K562 (cell line): ENCODE results near the gene CCP110. TPM values are rescaled to one million over a fixed set of nuclear protein-coding genes. Genes with fewer than 3 reads are reported as not detected.

Source experiments
- ATAC-seq: fragments of 200-7000 bp; cut with Tn5 transposase; 3 replicates; pipeline ENCODE4 v1.9.1; 2020; ENCODE audit warnings: moderate library complexity
- BruUV-seq: library from RNA; stranded (reverse); fragments of 400-500 nt; replicated peaks from 2 replicates; lab custom pipeline; 2021; lab: Mats Ljungman, UMichigan
- CTCF ChIA-PET: fragments of 300-600 bp; formaldehyde crosslinking; extraction: SDS; loops from one replicate; lab custom pipeline; 2021; ENCODE audit warnings: low intra/inter-chr PET ratio; lab: Yijun Ruan, JAX
- POLR2A ChIA-PET: fragments of 300-600, 350-650 bp; sonication (Branson Sonifier 250); formaldehyde crosslinking; extraction: SDS; loops from one replicate; lab custom pipeline; 2021; ENCODE audit warnings: antibody characterized with exemption, inconsistent platforms; lab: Yijun Ruan, JAX
- DNase-seq, 4 experiments: peaks; one replicate each; pipeline versions ENCODE4 v3.0.0 to v3.0.0-alpha.2; 2011 to 2018; ENCODE audit warnings: low spot score in 3 of 4, mixed read lengths in 3 of 4; ENCODE audit errors: extremely low read depth in 1 of 4
- FAIRE-seq: peaks from 2 replicates; lab custom pipeline; 2011; peaks lifted over from hg19 to GRCh38; lab: Jason Lieb, UNC
- H2AFZ ChIP-seq: 2 replicates; pipeline ENCODE4 v1.6.0; 2011; ENCODE audit warnings: low read depth, low read length, control low read depth, inconsistent platforms
- H3K27ac ChIP-seq: fragments of 200-600 bp; 3 replicates; pipeline ENCODE4 v1.8.0; 2011; ENCODE audit warnings: low read depth, mild to moderate bottlenecking, control low read depth, inconsistent platforms, low read length, moderate library complexity, mixed read lengths; ENCODE audit errors: extremely low read depth
- H3K27me3 ChIP-seq, 2 experiments: fragments of 300-600 bp in 1 of 2; 2 replicates in 1 of 2; 3 replicates in 1 of 2; pipeline versions ENCODE4 v1.6.0 to v1.8.0; 2011; ENCODE audit warnings: inconsistent platforms in 2 of 2, low read length in 2 of 2, mild to moderate bottlenecking in 1 of 2, mixed read lengths in 1 of 2, moderate library complexity in 1 of 2; ENCODE audit not compliant: control insufficient read depth in 2 of 2, insufficient read depth in 2 of 2
- H3K36me3 ChIP-seq: fragments of 300-600 bp; 3 replicates; pipeline ENCODE4 v1.8.0; 2011; ENCODE audit warnings: mild to moderate bottlenecking, low read length, inconsistent platforms; ENCODE audit not compliant: control insufficient read depth, insufficient read depth
- H3K4me1 ChIP-seq, 2 experiments: fragments of 200-600 bp in 1 of 2; replicated peaks in 1 of 2; 2 replicates in 1 of 2; 3 replicates in 1 of 2; pipeline versions ENCODE4 v1.5.1 to v1.8.0; 2011; ENCODE audit warnings: inconsistent platforms in 2 of 2, low read length in 2 of 2, mild to moderate bottlenecking in 1 of 2, mixed read lengths in 1 of 2, moderate library complexity in 1 of 2; ENCODE audit not compliant: control insufficient read depth in 2 of 2, insufficient read depth in 2 of 2
- H3K4me2 ChIP-seq: 2 replicates; pipeline ENCODE4 v1.6.1; 2011; ENCODE audit warnings: low read length, control low read depth, inconsistent platforms, mixed read lengths; ENCODE audit not compliant: insufficient read depth
- H3K4me3 ChIP-seq: fragments of 200-600 bp; sonication (generic), shearing (Covaris generic); 2 replicates; pipeline ENCODE4 v1.5.1; 2016; ENCODE audit warnings: control low read depth, inconsistent platforms
- H3K79me2 ChIP-seq: fragments of 200-600 bp; 3 replicates; pipeline ENCODE4 v1.8.0; 2011; ENCODE audit warnings: low read length, inconsistent platforms; ENCODE audit not compliant: control insufficient read depth, insufficient read depth
- H3K9ac ChIP-seq, 2 experiments: 2 replicates each; pipeline versions ENCODE4 v1.6.0 to v1.6.1; 2011; ENCODE audit warnings: low read depth in 2 of 2, low read length in 2 of 2, control low read depth in 1 of 2, inconsistent platforms in 1 of 2, mild to moderate bottlenecking in 1 of 2, mixed read lengths in 1 of 2; ENCODE audit not compliant: insufficient read depth in 1 of 2
- H3K9me1 ChIP-seq: one replicate; pipeline ENCODE4 v1.6.0; 2011; ENCODE audit warnings: inconsistent platforms, mild to moderate bottlenecking, low read length, moderate library complexity; ENCODE audit not compliant: control insufficient read depth, insufficient read depth
- H3K9me3 ChIP-seq: replicated peaks from 2 replicates; pipeline ENCODE4 v1.5.1; 2011; ENCODE audit warnings: low read depth, low read length, inconsistent platforms; ENCODE audit not compliant: control insufficient read depth, insufficient read depth
- H4K20me1 ChIP-seq: replicated peaks from 2 replicates; pipeline ENCODE4 v1.6.1; 2011; ENCODE audit warnings: low read length, inconsistent platforms, mixed read lengths; ENCODE audit not compliant: control insufficient read depth, insufficient read depth
- BCOR ChIP-seq: fragments of 450-650 bp; IDR thresholded peaks from 2 replicates; pipeline ENCODE4 v1.6.1; 2016
- GABPA ChIP-seq: fragments of 200-800 bp; sonication (Bioruptor generic); conservative IDR thresholded peaks from 2 replicates; pipeline ENCODE4 v1.6.1; 2016; ENCODE audit warnings: low read depth, missing genetic modification characterization, missing compliant biosample characterization
- GATA2 ChIP-seq: sonication (generic); formaldehyde crosslinking; IDR thresholded peaks from 2 replicates; pipeline ENCODE4 v1.4.0; 2020; ENCODE audit warnings: mild to moderate bottlenecking, missing genetic modification reagents
- HOXB6 ChIP-seq: fragments of 250-450 bp; sonication (Bioruptor Pico); IDR thresholded peaks from 2 replicates; pipeline ENCODE4 v1.5.1; 2022; ENCODE audit warnings: mild to moderate bottlenecking, borderline replicate concordance
- PHB ChIP-seq: fragments of 250-450 bp; sonication (Bioruptor Pico); IDR thresholded peaks from 2 replicates; pipeline ENCODE4 v1.5.0; 2021
- PHTF2 ChIP-seq: fragments of 250-450 bp; sonication (Bioruptor Pico); IDR thresholded peaks from 2 replicates; pipeline ENCODE4 v1.5.0; 2021; ENCODE audit warnings: mild to moderate bottlenecking
- RBM17 ChIP-seq: fragments of 200-400 bp; formaldehyde crosslinking; IDR thresholded peaks from 2 replicates; pipeline ENCODE4 v1.6.1; 2017; ENCODE audit warnings: low read depth, mild to moderate bottlenecking, low read length, borderline replicate concordance
- SAFB2 ChIP-seq: fragments of 200-400 bp; formaldehyde crosslinking; IDR thresholded peaks from 2 replicates; pipeline ENCODE4 v1.6.1; 2018; ENCODE audit warnings: borderline replicate concordance, low read length, low read depth, moderate library complexity; ENCODE audit not compliant: severe bottlenecking
- TEAD2 ChIP-seq: fragments of 450-650 bp; IDR thresholded peaks from 2 replicates; pipeline ENCODE4 v1.6.1; 2016; ENCODE audit warnings: missing genetic modification characterization, control low read depth, missing compliant biosample characterization
- THRB ChIP-seq: fragments of 450-650 bp; formaldehyde crosslinking; conservative IDR thresholded peaks from 2 replicates; pipeline ENCODE4 v1.4.0; 2022; ENCODE audit warnings: mild to moderate bottlenecking, missing genetic modification characterization
- ZFP1 ChIP-seq: fragments of 450-650 bp; formaldehyde crosslinking; IDR thresholded peaks from 2 replicates; pipeline ENCODE4 v1.4.0; 2020; ENCODE audit warnings: mild to moderate bottlenecking, mixed read lengths
- ZNF408 ChIP-seq: fragments of 250-450 bp; sonication (Bioruptor Pico); IDR thresholded peaks from 2 replicates; pipeline ENCODE4 v1.4.0; 2020; ENCODE audit warnings: low read depth, mild to moderate bottlenecking, moderate library complexity
- ZNF740 ChIP-seq, 3 experiments: fragments of 200-800 bp in 1 of 3; sonication (Bioruptor generic) in 1 of 3; sonication (generic) in 1 of 3; formaldehyde crosslinking in 1 of 3; IDR thresholded peaks; 2 replicates each; pipeline versions ENCODE4 v1.6.1 to v1.8.0; 2016 to 2022; ENCODE audit warnings: mild to moderate bottlenecking in 2 of 3, missing compliant biosample characterization in 2 of 3, missing genetic modification characterization in 2 of 3, missing genetic modification reagents in 1 of 3
- WGBS: fragments of 100-300 bp; shearing (Covaris generic); methylation state at CpG from one replicate; pipeline ENCODE4 v1.1.6; 2016; ENCODE audit warnings: low coverage, mixed read lengths; ENCODE audit not compliant: insufficient coverage; ENCODE audit errors: missing lambda C conversion rate; 5-methylcytosine and 5-hydroxymethylcytosine counted together
- in situ Hi-C: fragments of 300-500 bp; cut with MboI; formaldehyde crosslinking; loops from 4 replicates; pipeline ENCODE4 v1.15.0; 2018; ENCODE audit warnings: inconsistent platforms, mixed read lengths
- intact Hi-C: fragments of 100-400 bp; cut with micrococcal nuclease; formaldehyde crosslinking; loops from 2 replicates; pipeline ENCODE4 v1.14.2; 2022
- polyA plus RNA-seq, 8 experiments: library from polyadenylated mRNA; depleted of rRNA in 4 of 8; stranded (reverse) in 5 of 8; unstranded in 3 of 8; fragments of >200 nt; fragmentation: Nextera tagmentation in 2 of 8; fragmentation: Illumina TruSeq in 1 of 8; extraction: Ambion mirVana in 2 of 8; extraction: Trizol in 1 of 8; gene quantifications; 2 replicates each; pipeline versions ENCODE4 v1.2.1 to v1.2.3, GENCODE V29; 2011 to 2014; ENCODE audit warnings: inconsistent platforms in 1 of 8, missing spikeins in 1 of 8
- total RNA-seq, 7 experiments: library from RNA; depleted of rRNA in 6 of 7; stranded (reverse); fragments of >200 nt in 6 of 7; fragmentation: Illumina TruSeq in 2 of 7; extraction: Trizol in 2 of 7; gene quantifications; 2 replicates each; pipeline versions ENCODE4 v1.2.1 to v1.2.3, GENCODE V29; 2011 to 2021; ENCODE audit warnings: low replicate concordance in 1 of 7
- TF ChIP-seq, protein P1 (sequence below): conservative IDR thresholded peaks from 2 replicates; pipeline ENCODE4 v1.6.1; 2011; ENCODE audit warnings: low read depth, mild to moderate bottlenecking, low read length; ENCODE audit not compliant: control insufficient read depth

Gene CCP110
- total and polyA plus RNA-seq, 9 of the 15 experiments (the other 6 are each of a cell fraction or from before 2014, with no cell fraction given) = 3.5 to 16.1 (median 12.1) TPM

GRCh38 chr16:19532601-19533000 is 8.9 kb downstream of the CCP110 start:
- no peaks in the 10 kb centered on the region for H3K79me2 ChIP-seq
- FAIRE-seq (no peak), ATAC-seq (no peak), DNase-seq (no peak)
- no peaks in the 10 kb centered on the region for H3K27me3 ChIP-seq
- ChIA-PET POLR2A (interaction anchor here (1.1 kb wide), 1 partner anchor 10 kb away, joined by 3 read pairs; no protein-coding TSS in a partner anchor), CTCF (no interaction called here)
- no peak overlapping the region for H3K27ac ChIP-seq
- TF ChIP-seq ZNF408 (CRISPR knock-in tag) (no peak), BCOR (no peak), RBM17 (no peak), SAFB2 (no peak), TEAD2 (no peak), ZNF740 (CRISPR knock-in tag; IDR thresholded peaks at IDR 0.05) (no peak), ZNF740 (tag; IDR thresholded peaks at IDR 0.05) (no peak), THRB (CRISPR knock-in tag) (no peak), GATA2 (no peak), PHB (no peak), ZFP1 (CRISPR knock-in tag) (no peak), GABPA (no peak), HOXB6 (CRISPR knock-in tag) (no peak), PHTF2 (CRISPR knock-in tag) (no peak)
- TF ChIP-seq, protein P1, sequence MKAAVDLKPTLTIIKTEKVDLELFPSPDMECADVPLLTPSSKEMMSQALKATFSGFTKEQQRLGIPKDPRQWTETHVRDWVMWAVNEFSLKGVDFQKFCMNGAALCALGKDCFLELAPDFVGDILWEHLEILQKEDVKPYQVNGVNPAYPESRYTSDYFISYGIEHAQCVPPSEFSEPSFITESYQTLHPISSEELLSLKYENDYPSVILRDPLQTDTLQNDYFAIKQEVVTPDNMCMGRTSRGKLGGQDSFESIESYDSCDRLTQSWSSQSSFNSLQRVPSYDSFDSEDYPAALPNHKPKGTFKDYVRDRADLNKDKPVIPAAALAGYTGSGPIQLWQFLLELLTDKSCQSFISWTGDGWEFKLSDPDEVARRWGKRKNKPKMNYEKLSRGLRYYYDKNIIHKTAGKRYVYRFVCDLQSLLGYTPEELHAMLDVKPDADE = no peak
- H3K9me3 ChIP-seq = no peaks in the 10 kb centered on the region
- no peaks in the 10 kb centered on the region for H3K9me1 ChIP-seq
- no peaks in the 10 kb centered on the region for H3K4me1 ChIP-seq
- H3K4me3 ChIP-seq = no peak overlapping the region
- H3K36me3 ChIP-seq = peaks cover 75% of the 10 kb centered on the region
- H2AFZ ChIP-seq = no peak overlapping the region
- 18% methylated on average over 1 of the region's 1 CpG for WGBS
- no TSS peak for BruUV-seq
- no peak overlapping the region for H3K4me2 ChIP-seq
- H3K9ac ChIP-seq = no peak overlapping the region
- intact Hi-C loops = no loop called here
- in situ Hi-C loops = no loop called here
- no peaks in the 10 kb centered on the region for H4K20me1 ChIP-seq
